HEK293 (cell line): Measurements from ENCODE around the gene SLF2.

Source experiments
- CTCF ChIP-seq: fragments of 450-650 bp; formaldehyde crosslinking; IDR thresholded peaks from 2 replicates; pipeline ENCODE4 v1.5.1; 2016; ENCODE audit warnings: missing biosample characterization, missing genetic modification characterization
- HIC1 ChIP-seq: fragments of 450-650 bp; formaldehyde crosslinking; IDR thresholded peaks from 2 replicates; pipeline ENCODE4 v1.5.1; 2016; ENCODE audit warnings: missing biosample characterization, missing genetic modification characterization
- HOXA7 ChIP-seq: sonication (generic); formaldehyde crosslinking; IDR thresholded peaks from 2 replicates; pipeline ENCODE4 v1.8.1; 2022; ENCODE audit warnings: missing genetic modification reagents, borderline replicate concordance
- IKZF3 ChIP-seq: fragments of 450-650 bp; IDR thresholded peaks from 2 replicates; pipeline ENCODE4 v1.5.0; 2018; ENCODE audit warnings: missing biosample characterization, mild to moderate bottlenecking, missing genetic modification characterization, moderate library complexity
- PRDM2 ChIP-seq: fragments of 450-650 bp; formaldehyde crosslinking; IDR thresholded peaks from 2 replicates; pipeline ENCODE4 v1.5.1; 2016; ENCODE audit warnings: missing biosample characterization, missing genetic modification characterization, borderline replicate concordance
- SP7 ChIP-seq: fragments of 450-650 bp; formaldehyde crosslinking; IDR thresholded peaks from 2 replicates; pipeline ENCODE4 v1.5.1; 2016; ENCODE audit warnings: missing biosample characterization, missing genetic modification characterization
- ZBTB10 ChIP-seq: fragments of 450-650 bp; formaldehyde crosslinking; IDR thresholded peaks from 2 replicates; pipeline ENCODE4 v1.5.1; 2016; ENCODE audit warnings: missing biosample characterization, missing genetic modification characterization
- ZBTB17 ChIP-seq: fragments of 450-650 bp; formaldehyde crosslinking; IDR thresholded peaks from 2 replicates; pipeline ENCODE4 v1.5.1; 2016; ENCODE audit warnings: missing biosample characterization, missing genetic modification characterization
- ZBTB20 ChIP-seq: fragments of 450-650 bp; formaldehyde crosslinking; IDR thresholded peaks from 2 replicates; pipeline ENCODE4 v1.5.1; 2016; ENCODE audit warnings: missing biosample characterization, missing genetic modification characterization
- ZBTB7A ChIP-seq: fragments of 450-650 bp; formaldehyde crosslinking; IDR thresholded peaks from 2 replicates; pipeline ENCODE4 v1.5.1; 2016; ENCODE audit warnings: low read depth, missing biosample characterization, missing genetic modification characterization
- ZFHX2 ChIP-seq: fragments of 450-650 bp; formaldehyde crosslinking; conservative IDR thresholded peaks from 2 replicates; pipeline ENCODE4 v1.5.1; 2016; ENCODE audit warnings: missing biosample characterization, missing genetic modification characterization
- ZFP37 ChIP-seq: fragments of 450-650 bp; formaldehyde crosslinking; IDR thresholded peaks from 2 replicates; pipeline ENCODE4 v1.5.1; 2016; ENCODE audit warnings: missing biosample characterization, missing genetic modification characterization
- ZNF169 ChIP-seq: fragments of 450-650 bp; formaldehyde crosslinking; IDR thresholded peaks from 2 replicates; pipeline ENCODE4 v1.5.1; 2016; ENCODE audit warnings: missing biosample characterization, missing genetic modification characterization
- ZNF2 ChIP-seq: fragments of 450-650 bp; formaldehyde crosslinking; IDR thresholded peaks from 2 replicates; pipeline ENCODE4 v1.5.1; 2016; ENCODE audit warnings: missing biosample characterization, missing genetic modification characterization
- ZNF211 ChIP-seq: fragments of 450-650 bp; formaldehyde crosslinking; IDR thresholded peaks from 2 replicates; pipeline ENCODE4 v1.5.1; 2016; ENCODE audit warnings: low read depth, missing biosample characterization, missing genetic modification characterization
- ZNF24 ChIP-seq: fragments of 450-650 bp; formaldehyde crosslinking; IDR thresholded peaks from 2 replicates; pipeline ENCODE4 v1.5.1; 2016; ENCODE audit warnings: missing biosample characterization, missing genetic modification characterization
- ZNF335 ChIP-seq: fragments of 450-650 bp; formaldehyde crosslinking; conservative IDR thresholded peaks from 2 replicates; pipeline ENCODE4 v1.5.1; 2016; ENCODE audit warnings: missing biosample characterization, missing genetic modification characterization
- ZNF366 ChIP-seq: fragments of 450-650 bp; formaldehyde crosslinking; conservative IDR thresholded peaks from 2 replicates; pipeline ENCODE4 v1.5.1; 2016; ENCODE audit warnings: missing biosample characterization, missing genetic modification characterization
- ZNF37A ChIP-seq: fragments of 450-650 bp; IDR thresholded peaks from 2 replicates; pipeline ENCODE4 v1.5.1; 2018; ENCODE audit warnings: missing biosample characterization, missing genetic modification characterization
- ZNF488 ChIP-seq: fragments of 450-650 bp; formaldehyde crosslinking; IDR thresholded peaks from 2 replicates; pipeline ENCODE4 v1.5.1; 2016; ENCODE audit warnings: missing biosample characterization, missing genetic modification characterization
- ZNF501 ChIP-seq: fragments of 450-650 bp; formaldehyde crosslinking; IDR thresholded peaks from 2 replicates; pipeline ENCODE4 v1.5.1; 2016; ENCODE audit warnings: missing biosample characterization, missing genetic modification characterization
- ZNF558 ChIP-seq: fragments of 450-650 bp; formaldehyde crosslinking; IDR thresholded peaks from 2 replicates; pipeline ENCODE4 v1.5.1; 2016; ENCODE audit warnings: missing biosample characterization, missing genetic modification characterization
- ZNF629 ChIP-seq: fragments of 450-650 bp; formaldehyde crosslinking; IDR thresholded peaks from 2 replicates; pipeline ENCODE4 v1.5.1; 2017; ENCODE audit warnings: missing biosample characterization, missing genetic modification characterization
- ZNF654 ChIP-seq: fragments of 450-650 bp; formaldehyde crosslinking; IDR thresholded peaks from 2 replicates; pipeline ENCODE4 v1.5.1; 2016; ENCODE audit warnings: low read depth, missing biosample characterization, missing genetic modification characterization
- ZNF660 ChIP-seq: fragments of 450-650 bp; IDR thresholded peaks from 2 replicates; pipeline ENCODE4 v1.5.1; 2018; ENCODE audit warnings: missing biosample characterization, mild to moderate bottlenecking, missing genetic modification characterization
- TF ChIP-seq, protein P1 (sequence below): fragments of 450-650 bp; formaldehyde crosslinking; IDR thresholded peaks from 2 replicates; pipeline ENCODE4 v1.5.1; 2017; ENCODE audit warnings: missing biosample characterization, missing genetic modification characterization

SLF2 gene

DNA sequence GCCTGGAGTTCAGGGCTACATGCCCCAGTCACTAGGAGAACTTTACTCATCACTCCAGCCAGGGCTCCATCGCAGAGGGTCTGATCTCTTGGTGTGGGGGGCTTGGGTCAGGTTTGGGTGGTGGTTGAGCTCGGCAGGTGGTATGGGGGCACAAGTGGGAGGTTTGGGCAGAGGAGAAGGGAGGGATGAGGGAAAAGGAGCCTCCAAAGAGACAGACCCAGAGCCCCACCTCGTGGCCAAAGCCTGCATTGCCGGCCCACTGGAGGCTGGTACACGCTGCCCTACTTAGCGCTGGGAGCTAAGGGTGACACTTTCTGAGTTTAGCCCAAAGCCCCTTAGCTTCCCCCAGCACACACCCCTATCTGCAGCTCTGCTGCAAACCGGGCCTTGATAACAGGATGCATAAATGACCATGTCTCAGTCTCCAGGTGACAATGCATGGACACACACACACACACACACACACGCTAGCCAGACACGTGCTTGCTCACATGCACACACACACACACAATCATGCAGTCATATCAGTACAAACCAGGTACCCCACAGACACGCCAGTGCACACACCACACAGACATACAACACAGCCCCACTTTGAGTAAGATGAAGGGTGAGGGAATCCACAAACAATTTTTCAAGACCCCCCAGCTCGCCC is 101.6 kb downstream of the SLF2 start (continued):
- TF ChIP-seq ZNF501 (no peak), ZBTB17 (tag by site-specific recombination) (peak; percentile 76), ZFHX2 (tag by site-specific recombination) (peak; percentile 59), ZNF366 (tag by site-specific recombination) (peak; percentile 93), ZFP37 (no peak), HIC1 (tag by site-specific recombination) (peak; percentile 91), ZNF335 (tag by site-specific recombination) (no peak), ZNF629 (0 out of 2 replicates have a peak, but pooled peaks have one; percentile 24), IKZF3 (tag by site-specific recombination) (peak; percentile 86), HOXA7 (CRISPR knock-in tag) (no peak), SP7 (0 out of 2 replicates have a peak, but pooled peaks have one; percentile 27), ZBTB10 (tag by site-specific recombination) (peak; percentile 50; the same call in 1 of the 2 replicates), PRDM2 (0 out of 2 replicates have a peak, but pooled peaks have one; percentile 40), ZNF660 (tag by site-specific recombination) (no peak), ZBTB7A (tag by site-specific recombination) (peak; percentile 70; the same call in 1 of the 2 replicates), ZNF24 (no peak), ZNF169 (no peak), ZNF558 (tag by site-specific recombination) (no peak), ZNF37A (tag by site-specific recombination) (no peak), CTCF (tag by site-specific recombination) (peak; percentile 86), ZNF2 (peak; percentile 49; the same call in 1 of the 2 replicates), ZNF211 (tag by site-specific recombination) (no peak), ZNF654 (tag by site-specific recombination) (peak; percentile 95), ZNF488 (tag by site-specific recombination) (no peak), ZBTB20 (peak; percentile 42; the same call in 1 of the 2 replicates)
- TF ChIP-seq, protein P1, sequence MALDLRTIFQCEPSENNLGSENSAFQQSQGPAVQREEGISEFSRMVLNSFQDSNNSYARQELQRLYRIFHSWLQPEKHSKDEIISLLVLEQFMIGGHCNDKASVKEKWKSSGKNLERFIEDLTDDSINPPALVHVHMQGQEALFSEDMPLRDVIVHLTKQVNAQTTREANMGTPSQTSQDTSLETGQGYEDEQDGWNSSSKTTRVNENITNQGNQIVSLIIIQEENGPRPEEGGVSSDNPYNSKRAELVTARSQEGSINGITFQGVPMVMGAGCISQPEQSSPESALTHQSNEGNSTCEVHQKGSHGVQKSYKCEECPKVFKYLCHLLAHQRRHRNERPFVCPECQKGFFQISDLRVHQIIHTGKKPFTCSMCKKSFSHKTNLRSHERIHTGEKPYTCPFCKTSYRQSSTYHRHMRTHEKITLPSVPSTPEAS (tag by site-specific recombination) = peak; percentile 92
